Pancreas (tissue), 10 donors: Measurements from ENCODE around the gene LMF2. TPM values are rescaled to one million over a fixed set of nuclear protein-coding genes. Genes with fewer than 3 reads are reported as not detected.

Source experiments
- ATAC-seq, 4 donors: fragments of 200-7000 bp; cut with Tn5 transposase; one replicate each; pipeline versions ENCODE4 v1.8.0 to v1.9.1; 2020; ENCODE audit warnings: mild to moderate bottlenecking in 4 of 4, moderate library complexity in 4 of 4
- DNase-seq, 6 donors: peaks; one replicate each; pipeline ENCODE4 v3.0.0-alpha.2; 2020
- FAIRE-seq: peaks from 2 replicates; lab custom pipeline; 2012; peaks lifted over from hg19 to GRCh38; lab: Jason Lieb, UNC
- H3K27ac ChIP-seq, 4 donors: fragments of 200-600 bp; sonication (generic); 1 replicate in 3 of 4; 2 replicates in 1 of 4; pipeline versions ENCODE4 v1.5.0 to v1.8.0; 2020
- H3K27me3 ChIP-seq, 4 donors: fragments of 200-600 bp; one replicate each; pipeline ENCODE4 v1.8.0; 2021
- H3K36me3 ChIP-seq, 3 donors: fragments of 200-600 bp; sonication (generic) in 1 of 3; one replicate each; pipeline versions ENCODE4 v1.5.0 to v1.8.0; 2020 to 2021
- H3K4me1 ChIP-seq, 3 donors: fragments of 200-600 bp; one replicate each; pipeline ENCODE4 v1.8.0; 2021
- H3K4me3 ChIP-seq, 4 donors: fragments of 200-600 bp; sonication (generic) in 2 of 4; one replicate each; pipeline versions ENCODE4 v1.5.0 to v1.8.0; 2020 to 2021
- H3K9me3 ChIP-seq, 4 donors: fragments of 200-600 bp; one replicate each; pipeline ENCODE4 v1.8.0; 2021
- WGBS, 2 donors: extraction: QIAGEN DNeasy Blood & Tissue Kit; methylation state at CpG; one replicate each; pipeline ENCODE4 v1.1.7; 2013; 5-methylcytosine and 5-hydroxymethylcytosine counted together
- intact Hi-C, 3 donors: fragments of 100-400 bp; cut with DNase I; formaldehyde crosslinking; loops; one replicate each; pipeline versions ENCODE4 v1.11.1 to v1.14.2; 2022
- polyA plus RNA-seq, 2 donors: library from polyadenylated mRNA; stranded (reverse); fragments of 200-250 nt; gene quantifications; one replicate each; pipeline ENCODE4 v1.2.3, GENCODE V29; 2013
- total RNA-seq, 6 donors: library from RNA; stranded (reverse); fragmentation: NEBNext Ultra II Directional in 4 of 6; extraction: Animal tissue kit (Norgen Biotek cat#: 25700) in 4 of 6; gene quantifications; one replicate each; pipeline versions ENCODE4 v1.2.1 to v1.2.4, GENCODE V29; 2021 to 2023
- TF ChIP-seq, protein P1 (sequence below), 4 donors: fragments of 200-600 bp; sonication (generic) in 3 of 4; IDR thresholded peaks; one replicate each; pipeline versions ENCODE4 v1.5.0 to v1.8.0; 2021; ENCODE audit warnings: antibody characterized with exemption in 4 of 4
- donor health status: healthy with polysubstance abuse.
- donor health status: DM: no; HTN: no; CAD: no; lungs with moderate emphysema.
- donor health status: DM: no; HTN: no; CAD: no.
- donor health status: control.
- donor health status: control.
- donor health status: Bipolar disorder and iron deficiency.
- donor health status: DM: yes; HTN: yes; CAD: no.
- donor health status: DM: no; HTN: no; CAD: no.
- donor health status: DM: no; HTN: no; CAD: no.
- donor health status: DM: yes; HTN: yes; CAD: no.

LMF2 gene
- 100 to 1,000 TPM in 4 of 6 donors, 10 to 100 TPM in 2; 50.3 to 162 (median 122) TPM for total RNA-seq
- 100 to 1,000 TPM; 142 to 175 TPM for polyA plus RNA-seq

DNA sequence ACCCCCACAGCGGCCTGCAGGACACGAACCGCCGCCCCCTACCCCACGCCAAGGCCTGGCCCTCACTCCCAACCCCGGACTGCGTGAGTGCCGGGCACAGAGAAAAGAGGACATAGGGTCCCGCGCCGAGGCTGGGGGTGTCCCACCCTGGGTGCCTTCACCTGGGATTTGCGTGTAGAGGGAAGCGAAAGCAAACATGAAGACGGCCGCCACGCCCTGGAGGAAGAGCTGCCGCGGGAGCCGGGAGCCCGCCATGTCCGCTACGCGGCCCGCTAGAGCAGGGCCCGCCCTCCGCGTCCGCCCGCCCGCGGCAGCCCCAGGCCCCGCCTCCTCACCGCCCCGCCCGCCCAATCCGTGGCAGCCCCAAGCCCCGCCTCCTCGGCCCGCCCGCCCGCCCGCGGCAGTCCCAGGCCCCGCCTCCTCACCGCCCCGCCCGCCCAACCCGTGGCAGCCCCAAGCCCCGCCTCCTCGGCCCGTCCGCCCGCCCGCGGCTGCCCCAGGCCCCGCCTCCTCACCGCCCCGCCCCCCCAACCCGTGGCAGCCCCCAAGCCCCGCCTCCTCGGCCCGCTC, at the start of gene LMF2:
Gene LMF2, minus strand, starts transcription at position 282 of the 570 bp plus-strand sequence. Its CDS starts 27 bp downstream, at position 255.
- Histone ChIP-seq H3K4me3 (peak within 1 kb of the TSS; percentile 68 to 90 (median 83)), H3K9me3 (no peaks in the 10 kb centered on the region), H3K27ac (peak within 1 kb of the TSS; percentile 75 to 94 (median 85)), H3K4me1 (peaks cover 0 to 13% (median 0%) of the 10 kb centered on the region in 3 donors), H3K27me3 (no peaks in the 10 kb centered on the region), H3K36me3 (peaks cover 0 to 14% (median 0%) of the 10 kb centered on the region in 3 donors)
- TF ChIP-seq, protein P1, sequence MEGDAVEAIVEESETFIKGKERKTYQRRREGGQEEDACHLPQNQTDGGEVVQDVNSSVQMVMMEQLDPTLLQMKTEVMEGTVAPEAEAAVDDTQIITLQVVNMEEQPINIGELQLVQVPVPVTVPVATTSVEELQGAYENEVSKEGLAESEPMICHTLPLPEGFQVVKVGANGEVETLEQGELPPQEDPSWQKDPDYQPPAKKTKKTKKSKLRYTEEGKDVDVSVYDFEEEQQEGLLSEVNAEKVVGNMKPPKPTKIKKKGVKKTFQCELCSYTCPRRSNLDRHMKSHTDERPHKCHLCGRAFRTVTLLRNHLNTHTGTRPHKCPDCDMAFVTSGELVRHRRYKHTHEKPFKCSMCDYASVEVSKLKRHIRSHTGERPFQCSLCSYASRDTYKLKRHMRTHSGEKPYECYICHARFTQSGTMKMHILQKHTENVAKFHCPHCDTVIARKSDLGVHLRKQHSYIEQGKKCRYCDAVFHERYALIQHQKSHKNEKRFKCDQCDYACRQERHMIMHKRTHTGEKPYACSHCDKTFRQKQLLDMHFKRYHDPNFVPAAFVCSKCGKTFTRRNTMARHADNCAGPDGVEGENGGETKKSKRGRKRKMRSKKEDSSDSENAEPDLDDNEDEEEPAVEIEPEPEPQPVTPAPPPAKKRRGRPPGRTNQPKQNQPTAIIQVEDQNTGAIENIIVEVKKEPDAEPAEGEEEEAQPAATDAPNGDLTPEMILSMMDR (IDR thresholded peaks at IDR 0.05): no peak
- ATAC-seq: peak; percentile 67 to 84 (median 74)
- no peak for FAIRE-seq
- DNase-seq: peak; percentile 86 to 98 (median 96)
- WGBS, 2 donors: 0 to 1% methylated on average over 22 to 58 of the region's 62 CpGs
- intact Hi-C loops: loop anchor here in 2 of 3 donors (5.0 to 10.0 kb wide), 2 partner anchors 260 to 263 kb away; partner anchors contain the start of gene TUBGCP6 (in 2 of the 2)

DNA sequence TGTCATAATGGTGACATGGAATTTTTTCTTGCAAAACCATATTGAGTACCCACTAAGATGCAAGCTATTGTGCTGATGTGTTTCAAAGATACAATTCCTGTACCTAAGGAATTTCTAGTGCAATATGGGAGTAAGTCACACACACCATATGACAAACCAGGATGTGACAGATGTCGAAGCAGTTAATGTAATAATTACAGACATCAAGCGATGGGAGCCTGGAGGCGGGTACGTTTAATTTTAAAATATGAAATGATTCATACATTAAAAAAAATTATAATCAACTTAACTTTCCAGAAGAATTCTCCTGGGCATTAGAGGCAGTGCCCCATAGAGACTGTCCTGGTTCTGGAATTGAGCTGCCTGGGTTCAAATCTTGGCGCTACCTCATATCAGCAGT, 49.2 kb upstream of the LMF2 start:
- DNase-seq: no peak
- intact Hi-C loops: no loop called here
- 75 to 90% methylated on average over 5 of the region's 5 CpGs for WGBS, 2 donors

DNA sequence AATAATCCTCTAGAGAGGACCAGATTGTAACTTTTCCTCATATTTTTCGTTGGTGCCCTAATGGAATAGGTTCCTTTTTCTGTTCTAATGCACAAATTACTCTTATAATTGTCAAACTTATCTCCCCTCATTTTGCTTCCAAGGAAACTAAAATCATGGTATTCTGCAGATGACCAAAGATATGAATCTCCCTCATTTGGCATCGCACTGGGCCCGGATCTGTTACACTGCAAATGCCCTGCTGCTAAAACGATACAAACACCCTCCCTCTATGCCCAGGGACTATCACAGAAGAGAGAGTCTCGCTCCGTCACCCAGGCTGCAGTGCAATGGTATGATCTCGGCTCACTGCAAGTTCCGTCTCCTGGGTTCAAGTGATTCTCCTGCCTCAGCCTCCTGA, 45.8 kb upstream of the LMF2 start:
- 69 to 73% methylated on average over 8 of the region's 8 CpGs for WGBS, 2 donors
- H3K9me3 ChIP-seq: no peaks in the 10 kb centered on the region
- TF ChIP-seq, protein P1 (IDR thresholded peaks at IDR 0.05): no peak
- intact Hi-C loops: no loop called here
- H3K4me3 ChIP-seq: no peak overlapping the region
- peaks cover 0 to 4% (median 0%) of the 10 kb centered on the region in 4 donors for H3K27me3 ChIP-seq
- no peak overlapping the region for H3K27ac ChIP-seq
- ATAC-seq (no peak), DNase-seq (no peak), FAIRE-seq (no peak)
- no peaks in the 10 kb centered on the region for H3K36me3 ChIP-seq
- H3K4me1 ChIP-seq: peaks cover 0 to 4% (median 0%) of the 10 kb centered on the region in 3 donors

More for the DNA sequence above, 49.2 kb upstream of the LMF2 start:
- Histone ChIP-seq H3K36me3 (no peaks in the 10 kb centered on the region), H3K4me1 (no peaks in the 10 kb centered on the region), H3K27me3 (no peaks in the 10 kb centered on the region), H3K9me3 (no peaks in the 10 kb centered on the region), H3K4me3 (no peak overlapping the region), H3K27ac (no peak overlapping the region)
- ATAC-seq (no peak), FAIRE-seq (no peak)
- TF ChIP-seq, protein P1 (IDR thresholded peaks at IDR 0.05): no peak

- intact Hi-C loops: no loop called here
- 90 to 97% methylated on average over 11 of the region's 11 CpGs for WGBS, 2 donors
- no peaks in the 10 kb centered on the region for H3K9me3 ChIP-seq
- peaks cover 0 to 4% (median 0%) of the 10 kb centered on the region in 3 donors for H3K4me1 ChIP-seq
- no peak overlapping the region for H3K4me3 ChIP-seq
- FAIRE-seq (no peak), ATAC-seq (no peak), DNase-seq (no peak)
- H3K36me3 ChIP-seq: no peaks in the 10 kb centered on the region
- H3K27me3 ChIP-seq: peaks cover 0 to 4% (median 1%) of the 10 kb centered on the region in 4 donors
- TF ChIP-seq, protein P1 (IDR thresholded peaks at IDR 0.05): no peak
- no peak overlapping the region for H3K27ac ChIP-seq
These were observed 43.8 kb upstream of the LMF2 start for GRCh38 chr22:50551160-50551752.
